Bronchial epithelial cell (primary cell): ENCODE data around the gene WDR89. TPM values are rescaled to one million over a fixed set of nuclear protein-coding genes. Genes with fewer than 3 reads are reported as not detected.
"Not testable (repeated sequence)": the region's sequence is repeated elsewhere in the genome, so short reads cannot be mapped to it uniquely, and the experiment has no call there.

Source experiments
- DNase-seq: peaks from one replicate; pipeline ENCODE4 v3.0.0-alpha.2; 2010; ENCODE audit warnings: low read depth
- FAIRE-seq: peaks from 2 replicates; lab custom pipeline; 2011; peaks lifted over from hg19 to GRCh38; lab: Jason Lieb, UNC
- H3K27me3 ChIP-seq: 2 replicates; pipeline ENCODE4 v1.5.1; 2011; ENCODE audit warnings: low read length; ENCODE audit not compliant: control insufficient read depth, insufficient read depth
- H3K36me3 ChIP-seq: 2 replicates; pipeline ENCODE4 v1.5.1; 2011; ENCODE audit warnings: low read length; ENCODE audit not compliant: control insufficient read depth, insufficient read depth
- H3K4me3 ChIP-seq: 2 replicates; pipeline ENCODE4 v1.5.1; 2011; ENCODE audit warnings: mild to moderate bottlenecking, low read depth, low read length, control low read depth
- total RNA-seq: library from RNA; depleted of rRNA; stranded (reverse); fragments of >200 nt; gene quantifications from 2 replicates; pipeline ENCODE4 v1.2.1, GENCODE V29; 2014
- TF ChIP-seq, protein P1 (sequence below): IDR thresholded peaks from 2 replicates; pipeline ENCODE4 v1.5.1; 2011; ENCODE audit warnings: mild to moderate bottlenecking, moderate library complexity, low read length, control low read depth, inconsistent platforms; ENCODE audit not compliant: insufficient read depth, severe bottlenecking

The WDR89 gene
- total RNA-seq, 1 donor from 2014 or later: 20.0 TPM

DNA sequence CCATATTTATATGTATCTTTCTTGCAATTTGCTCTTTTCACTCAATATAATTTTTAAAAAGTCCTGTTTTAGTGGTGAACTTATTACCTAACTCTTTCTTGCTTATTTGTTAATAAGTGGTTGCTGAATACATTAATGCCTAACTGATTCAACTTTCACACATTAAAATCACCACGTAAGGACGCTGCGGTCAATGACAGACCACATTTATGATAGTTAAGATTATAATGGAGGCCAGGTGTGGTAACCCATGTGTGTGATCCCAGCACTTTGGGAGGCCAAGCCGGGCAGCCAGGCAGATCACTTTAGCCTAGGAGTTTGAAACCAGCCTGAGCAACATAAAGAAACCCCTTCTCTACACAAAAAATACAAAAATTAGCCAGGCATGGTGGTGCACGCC lies 37.0 kb downstream of the WDR89 start:
- no peaks in the 10 kb centered on the region for H3K36me3 ChIP-seq
- no peak overlapping the region for H3K4me3 ChIP-seq
- FAIRE-seq (no peak), DNase-seq (no peak)
- TF ChIP-seq, protein P1, sequence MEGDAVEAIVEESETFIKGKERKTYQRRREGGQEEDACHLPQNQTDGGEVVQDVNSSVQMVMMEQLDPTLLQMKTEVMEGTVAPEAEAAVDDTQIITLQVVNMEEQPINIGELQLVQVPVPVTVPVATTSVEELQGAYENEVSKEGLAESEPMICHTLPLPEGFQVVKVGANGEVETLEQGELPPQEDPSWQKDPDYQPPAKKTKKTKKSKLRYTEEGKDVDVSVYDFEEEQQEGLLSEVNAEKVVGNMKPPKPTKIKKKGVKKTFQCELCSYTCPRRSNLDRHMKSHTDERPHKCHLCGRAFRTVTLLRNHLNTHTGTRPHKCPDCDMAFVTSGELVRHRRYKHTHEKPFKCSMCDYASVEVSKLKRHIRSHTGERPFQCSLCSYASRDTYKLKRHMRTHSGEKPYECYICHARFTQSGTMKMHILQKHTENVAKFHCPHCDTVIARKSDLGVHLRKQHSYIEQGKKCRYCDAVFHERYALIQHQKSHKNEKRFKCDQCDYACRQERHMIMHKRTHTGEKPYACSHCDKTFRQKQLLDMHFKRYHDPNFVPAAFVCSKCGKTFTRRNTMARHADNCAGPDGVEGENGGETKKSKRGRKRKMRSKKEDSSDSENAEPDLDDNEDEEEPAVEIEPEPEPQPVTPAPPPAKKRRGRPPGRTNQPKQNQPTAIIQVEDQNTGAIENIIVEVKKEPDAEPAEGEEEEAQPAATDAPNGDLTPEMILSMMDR: no peak
- no peaks in the 10 kb centered on the region for H3K27me3 ChIP-seq

DNA sequence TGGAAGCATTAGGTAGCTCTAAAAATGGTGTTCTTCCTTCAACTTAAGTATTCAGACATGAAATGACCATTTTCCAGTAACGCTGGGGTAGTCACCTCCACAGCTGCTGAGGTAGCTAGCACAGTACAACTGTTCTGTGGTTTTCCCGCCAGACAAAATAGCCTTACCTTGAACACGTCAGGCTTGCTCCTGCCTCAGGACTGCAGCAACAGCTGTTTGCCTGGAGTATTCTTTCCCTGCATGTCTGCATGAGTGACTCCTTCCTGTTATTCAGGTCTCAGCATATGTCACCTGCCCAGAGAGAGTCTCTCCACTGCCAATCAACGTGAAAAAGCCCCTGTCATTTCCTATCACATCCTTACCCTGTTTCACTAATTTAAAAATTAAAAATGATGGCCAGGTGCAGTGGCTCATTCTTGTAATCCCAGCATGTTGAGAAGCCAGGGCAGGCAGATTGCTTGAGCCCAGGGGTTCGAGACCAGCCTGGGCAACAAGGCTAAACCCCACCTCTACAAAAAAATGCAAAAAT lies 37.9 kb downstream of the WDR89 start:
- DNase-seq: peak; percentile 7
- TF ChIP-seq, protein P1: no peak
- Histone ChIP-seq H3K4me3 (no peak overlapping the region), H3K27me3 (no peaks in the 10 kb centered on the region), H3K36me3 (peaks cover under 1% of the 10 kb centered on the region)
- FAIRE-seq: peak; percentile 52

DNA sequence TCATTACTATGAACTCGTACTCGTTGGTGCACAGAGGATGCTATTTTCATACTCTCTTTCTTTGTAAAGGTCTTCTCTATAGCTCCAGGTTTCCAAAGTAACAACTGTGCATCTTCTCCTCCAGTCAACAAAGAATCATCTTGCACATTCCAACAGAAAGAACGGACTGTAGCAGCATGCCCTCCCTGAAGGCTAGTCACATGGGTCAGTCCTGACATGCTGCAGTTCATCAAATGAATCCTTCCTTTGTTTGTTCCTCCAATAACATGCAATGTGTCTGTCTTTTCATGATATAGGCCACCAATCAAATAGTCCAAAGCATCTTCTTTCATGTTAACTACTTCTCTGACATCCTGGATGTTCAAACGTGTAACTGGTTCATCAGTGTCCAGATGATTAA lies 42.9 kb downstream of the WDR89 start:
- Histone ChIP-seq H3K36me3 (peaks cover 2% of the 10 kb centered on the region), H3K27me3 (no peaks in the 10 kb centered on the region), H3K4me3 (no peak overlapping the region)
- FAIRE-seq (peak; percentile 43), DNase-seq (no peak)
- TF ChIP-seq, protein P1: no peak

DNA sequence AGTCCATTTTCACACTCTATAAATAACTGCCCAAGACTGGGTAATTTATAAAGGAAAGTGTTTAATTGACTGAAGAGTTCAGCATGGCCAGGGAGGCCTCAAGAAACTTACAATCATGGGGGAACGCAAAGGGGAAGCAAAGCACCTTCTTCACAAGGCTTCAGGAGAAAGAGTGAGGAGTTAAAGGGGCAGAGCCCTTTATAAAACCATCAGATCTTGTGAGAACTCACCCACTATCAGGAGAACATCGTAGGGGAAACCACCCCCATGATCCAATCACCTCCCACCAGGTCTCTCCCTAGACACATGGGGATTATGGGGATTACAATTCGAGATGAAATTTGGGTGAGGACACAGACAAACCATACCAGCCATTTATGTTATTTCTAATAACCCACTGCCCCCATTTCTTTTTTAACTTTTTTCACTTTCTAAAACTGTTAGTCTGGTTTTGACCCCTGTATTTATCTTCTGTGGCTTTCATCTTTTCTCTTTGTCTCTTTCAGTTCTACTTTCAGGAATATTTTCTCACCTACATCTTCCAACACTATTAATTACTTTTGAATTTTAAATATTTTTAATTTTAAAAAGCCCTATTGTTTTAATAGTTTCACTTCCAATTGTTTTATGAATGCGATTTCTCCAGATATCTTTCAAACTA lies 44.5 kb downstream of the WDR89 start:
- FAIRE-seq: no peak
- Histone ChIP-seq H3K27me3 (no peaks in the 10 kb centered on the region), H3K36me3 (peaks cover 2% of the 10 kb centered on the region), H3K4me3 (no peak overlapping the region)
- TF ChIP-seq, protein P1: no peak
- DNase-seq: no peak

DNA sequence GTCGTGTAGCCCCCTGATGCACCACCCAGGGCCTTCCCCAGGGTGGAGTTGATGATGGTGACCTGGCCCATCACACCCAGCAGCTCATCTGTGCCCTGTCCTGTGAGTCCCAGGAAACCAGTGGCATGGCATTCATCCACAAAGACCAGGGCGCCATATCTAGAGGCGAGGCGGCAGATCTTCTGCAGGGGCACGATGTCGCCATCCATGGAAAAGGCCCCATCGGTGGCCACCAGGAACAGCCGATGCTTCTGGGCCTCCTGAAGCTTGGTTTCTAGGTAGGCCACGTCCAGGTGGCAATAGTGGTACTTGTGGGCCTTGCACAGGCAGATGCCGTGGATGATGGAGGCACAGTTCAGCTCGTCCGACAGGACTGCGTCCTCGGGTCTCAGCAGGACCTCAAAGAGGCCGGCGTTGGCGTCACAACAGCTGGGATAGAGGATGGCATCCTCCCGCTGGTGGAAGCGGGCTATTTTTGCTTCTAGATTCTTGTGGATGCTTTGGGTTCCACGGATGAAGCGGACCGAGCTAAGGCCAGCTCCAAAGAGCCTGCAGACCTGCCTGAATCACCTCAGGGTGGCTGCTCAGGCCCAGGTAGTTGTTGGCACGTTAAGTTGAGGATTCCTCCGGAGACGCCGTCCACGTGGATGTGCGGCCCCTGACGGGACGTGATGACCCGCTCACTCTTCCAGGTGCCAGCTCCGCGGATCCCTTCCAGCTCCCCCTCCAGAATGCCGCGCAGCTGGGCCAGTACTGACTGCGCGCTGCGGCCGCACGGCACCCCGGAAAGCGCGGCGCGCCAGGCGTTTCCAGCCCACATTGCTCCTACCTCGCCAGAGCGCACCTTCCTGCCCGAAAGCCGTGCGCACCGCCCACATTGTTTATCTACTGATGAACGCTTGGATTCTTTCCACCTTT lies 47.0 kb downstream of the WDR89 start:
- H3K36me3 ChIP-seq: peaks cover 2% of the 10 kb centered on the region
- TF ChIP-seq, protein P1: no peak
- H3K27me3 ChIP-seq: no peaks in the 10 kb centered on the region
- FAIRE-seq: no peak
- DNase-seq: no peak
- H3K4me3 ChIP-seq: no peak overlapping the region

DNA sequence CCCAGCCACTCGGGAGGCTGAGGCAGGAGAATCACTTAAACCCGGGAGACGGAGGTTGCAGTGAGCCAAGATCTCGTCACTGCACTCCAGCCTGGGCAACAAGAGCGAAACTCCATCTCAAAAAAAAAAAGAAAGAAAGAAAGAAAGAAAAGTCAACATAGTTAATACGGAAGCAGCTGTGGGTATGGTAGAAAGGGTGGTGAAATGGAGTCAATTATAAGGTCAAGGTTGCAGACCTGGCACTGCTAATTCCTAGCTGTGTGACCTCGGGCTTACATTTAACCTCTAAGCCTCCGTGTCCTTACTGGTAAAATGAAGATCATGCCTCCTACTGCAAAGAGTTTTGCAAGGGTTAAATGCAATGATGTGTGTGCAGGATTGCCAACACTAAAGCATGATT lies 58.6 kb downstream of the WDR89 start:
- not testable (repeated sequence) for H3K27me3 ChIP-seq, DNase-seq, FAIRE-seq, H3K4me3 ChIP-seq, H3K36me3 ChIP-seq
